ENCODE results near the gene JPH2. TPM values are rescaled to one million over a fixed set of nuclear protein-coding genes. Genes with fewer than 3 reads are reported as not detected.

JPH2 gene
- total and polyA plus RNA-seq, 2 of the 4 experiments (the other 2 are of a cell fraction), result 0.44 to 0.54 TPM

- TF ChIP-seq FOS (IDR thresholded peaks at IDR 0.05; ENCODE audit: low read depth, low read length), result no peak
- TF ChIP-seq NFE2L2 (IDR thresholded peaks at IDR 0.05; ENCODE audit: low read depth, low read length), result no peak
Measured at GRCh38 chr20:44187772-44188709, 1.1 kb upstream of the JPH2 start (continued).

- peak overlapping the region; percentile 90 for H2AFZ ChIP-seq (replicated peaks; ENCODE audit: low read length, poor library complexity)
- ChIA-PET CTCF (interaction anchor here (5.6 kb wide), 1 partner anchor 71 kb away, joined by 67 read pairs; no protein-coding TSS in a partner anchor), POLR2A (ENCODE audit: unreplicated experiment) (interaction anchor here (1.2 kb wide), 1 partner anchor 50 kb away, joined by 5 read pairs; no protein-coding TSS in a partner anchor)
- no peaks in the 10 kb centered on the region for H3K9me3 ChIP-seq (ENCODE audit: control insufficient read depth, insufficient read depth, low read length)
- peak overlapping the region; percentile 54 for H3K9ac ChIP-seq (ENCODE audit: low read depth, low read length)
- peak overlapping the region; percentile 83 for H2AK9ac ChIP-seq (replicated peaks; ENCODE audit: low read depth, low read length, poor library complexity)
- peak overlapping the region; percentile 96 for H4K91ac ChIP-seq (ENCODE audit: insufficient read depth, low read depth, low read length)
- peak overlapping the region; percentile 54; the same call in 2 of the 3 replicates for H2BK15ac ChIP-seq (ENCODE audit: low read depth, low read length)
- H3K18ac ChIP-seq (ENCODE audit: low read depth, low read length), result peak overlapping the region; percentile 30; the same call in 1 of the 2 replicates
- H4K8ac ChIP-seq (ENCODE audit: low read depth in 2 of 2, low read length in 2 of 2), result peak overlapping the region; percentile 87 to 96; a peak in 3 of 4 replicates
- H4K5ac ChIP-seq (ENCODE audit: low read depth, low read length), result peak overlapping the region; percentile 20
- peak overlapping the region; percentile 82; the same call in 1 of the 2 replicates for H2AK5ac ChIP-seq (ENCODE audit: low read depth, low read length)
- peaks cover 13% of the 10 kb centered on the region for H3K4me1 ChIP-seq (ENCODE audit: control insufficient read depth, insufficient read depth, low read length)
- peak overlapping the region; percentile 98 for H2BK120ac ChIP-seq (ENCODE audit: low read depth, low read length)
- no peak for DNase-seq
- H3K4me3 ChIP-seq (ENCODE audit: insufficient read depth, low read depth, low read length), result peak overlapping the region; percentile 22
- in situ Hi-C loops (cut with MboI; ENCODE audit: low sequenced_read_pairs), result loop anchor here (5.0 kb wide), 1 partner anchor 69 kb away; no protein-coding TSS in a partner anchor
- H3K27ac ChIP-seq (ENCODE audit: insufficient read depth, low read length), result peak overlapping the region; percentile 83
- peak overlapping the region; percentile 82; the same call in 1 of the 2 replicates for H3K56ac ChIP-seq (ENCODE audit: extremely low read depth, insufficient read depth, low read length)
- H2BK5ac ChIP-seq (ENCODE audit: low read depth, low read length, poor library complexity, severe bottlenecking), result peak overlapping the region; percentile 90
- dilution Hi-C loops (cut with HindIII; ENCODE audit: low sequenced_read_pairs, unreplicated experiment), result no loop called here
- no peaks in the 10 kb centered on the region for H3K27me3 ChIP-seq (ENCODE audit: control insufficient read depth, insufficient read depth, low read length)
- peaks cover 0 to 19% of the 10 kb centered on the region in 2 experiments; a peak in 1 of 4 replicates for H3K79me1 ChIP-seq (ENCODE audit: low read depth in 1 of 2, low read length in 2 of 2)
- H3K4me2 ChIP-seq (ENCODE audit: low read depth, low read length), result peak overlapping the region; percentile 57
- no TSS peak for BruUV-seq (replicated peaks)
- H2BK20ac ChIP-seq (ENCODE audit: low read depth, low read length), result 0 out of 2 replicates have a peak overlapping the region, but pooled peaks have one; percentile 2
- intact Hi-C loops (cut with micrococcal nuclease), result no loop called here
- peak; percentile 8; the same call in 1 of the 2 replicates for ATAC-seq (ENCODE audit: low read depth)
- WGBS, 2 experiments (ENCODE audit: extremely low coverage in 2 of 2, insufficient read length in 1 of 2), result no CpG with 5 or more reads among the region's 14 CpGs
- no peaks in the 10 kb centered on the region for H4K20me1 ChIP-seq (ENCODE audit: insufficient read depth, low read length)
- H3K23ac ChIP-seq (ENCODE audit: low read depth, low read length), result peak overlapping the region; percentile 54; the same call in 1 of the 2 replicates
- peak overlapping the region; percentile 98 for H3K4ac ChIP-seq (ENCODE audit: low read depth, low read length)
- H3K36me3 ChIP-seq (ENCODE audit: control insufficient read depth, insufficient read depth, low read length), result no peaks in the 10 kb centered on the region
- peak overlapping the region; percentile 50 for H3K14ac ChIP-seq (replicated peaks; ENCODE audit: low read depth, low read length)
- H3K9me1 ChIP-seq (ENCODE audit: insufficient read depth, low read length), result peaks cover 16% of the 10 kb centered on the region
- TF ChIP-seq SMC3 (IDR thresholded peaks at IDR 0.05; ENCODE audit: low read depth, low read length), result no peak
- TF ChIP-seq USF2 (IDR thresholded peaks at IDR 0.05; ENCODE audit: low read depth, low read length), result no peak
- TF ChIP-seq BHLHE40 (IDR thresholded peaks at IDR 0.05; ENCODE audit: low read depth, low read length), result no peak
- TF ChIP-seq MAZ (IDR thresholded peaks at IDR 0.05; ENCODE audit: borderline replicate concordance, low read depth, low read length), result no peak
- no peak for TF ChIP-seq NFE2L2 (IDR thresholded peaks at IDR 0.05; ENCODE audit: low read depth, low read length)
- TF ChIP-seq CTCF (conservative IDR thresholded peaks at IDR 0.05; ENCODE audit: low read depth, low read length), result no peak
- TF ChIP-seq MXI1 (IDR thresholded peaks at IDR 0.05; ENCODE audit: borderline replicate concordance, low read depth, low read length), result no peak
- no peak for TF ChIP-seq RAD21 (IDR thresholded peaks at IDR 0.05; ENCODE audit: low read length)
- TF ChIP-seq POLR2A (IDR thresholded peaks at IDR 0.05; ENCODE audit: low read depth, low read length), result no peak
- TF ChIP-seq RFX5 (IDR thresholded peaks at IDR 0.05; ENCODE audit: low read depth, low read length), result no peak
- no peak for TF ChIP-seq CHD1 (IDR thresholded peaks at IDR 0.05; ENCODE audit: low read depth, low read length)
Measured at GRCh38 chr20:44186674-44187053, 324 bp downstream of the JPH2 start.
